HFF-Myc (cell line): ENCODE data around the gene C18orf32.

Source experiments
- DNase-seq: peaks from one replicate; pipeline ENCODE4 v3.0.0-alpha.2; 2011; ENCODE audit warnings: low read depth; ENCODE audit errors: extremely low read depth
- H3K4me3 ChIP-seq: replicated peaks from 2 replicates; pipeline ENCODE4 v1.5.1; 2011; ENCODE audit warnings: low read depth, mild to moderate bottlenecking, control low read depth, low read length
- TF ChIP-seq, protein P1 (sequence below): IDR thresholded peaks from 2 replicates; pipeline ENCODE4 v1.5.1; 2012; ENCODE audit warnings: mild to moderate bottlenecking, low read depth, low read length, control low read depth; ENCODE audit errors: missing control alignments

C18orf32 gene

GRCh38 chr18:49486953-49487710 lies at the start of gene C18orf32:
TSS of gene C18orf32 (minus strand) at chr18:49487234. CDS start at chr18:49483748, 3,486 bp downstream.
- TF ChIP-seq, protein P1, sequence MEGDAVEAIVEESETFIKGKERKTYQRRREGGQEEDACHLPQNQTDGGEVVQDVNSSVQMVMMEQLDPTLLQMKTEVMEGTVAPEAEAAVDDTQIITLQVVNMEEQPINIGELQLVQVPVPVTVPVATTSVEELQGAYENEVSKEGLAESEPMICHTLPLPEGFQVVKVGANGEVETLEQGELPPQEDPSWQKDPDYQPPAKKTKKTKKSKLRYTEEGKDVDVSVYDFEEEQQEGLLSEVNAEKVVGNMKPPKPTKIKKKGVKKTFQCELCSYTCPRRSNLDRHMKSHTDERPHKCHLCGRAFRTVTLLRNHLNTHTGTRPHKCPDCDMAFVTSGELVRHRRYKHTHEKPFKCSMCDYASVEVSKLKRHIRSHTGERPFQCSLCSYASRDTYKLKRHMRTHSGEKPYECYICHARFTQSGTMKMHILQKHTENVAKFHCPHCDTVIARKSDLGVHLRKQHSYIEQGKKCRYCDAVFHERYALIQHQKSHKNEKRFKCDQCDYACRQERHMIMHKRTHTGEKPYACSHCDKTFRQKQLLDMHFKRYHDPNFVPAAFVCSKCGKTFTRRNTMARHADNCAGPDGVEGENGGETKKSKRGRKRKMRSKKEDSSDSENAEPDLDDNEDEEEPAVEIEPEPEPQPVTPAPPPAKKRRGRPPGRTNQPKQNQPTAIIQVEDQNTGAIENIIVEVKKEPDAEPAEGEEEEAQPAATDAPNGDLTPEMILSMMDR = no peak
- peak within 1 kb of the TSS; percentile 62 for H3K4me3 ChIP-seq
- peak; percentile 85 for DNase-seq

DNA sequence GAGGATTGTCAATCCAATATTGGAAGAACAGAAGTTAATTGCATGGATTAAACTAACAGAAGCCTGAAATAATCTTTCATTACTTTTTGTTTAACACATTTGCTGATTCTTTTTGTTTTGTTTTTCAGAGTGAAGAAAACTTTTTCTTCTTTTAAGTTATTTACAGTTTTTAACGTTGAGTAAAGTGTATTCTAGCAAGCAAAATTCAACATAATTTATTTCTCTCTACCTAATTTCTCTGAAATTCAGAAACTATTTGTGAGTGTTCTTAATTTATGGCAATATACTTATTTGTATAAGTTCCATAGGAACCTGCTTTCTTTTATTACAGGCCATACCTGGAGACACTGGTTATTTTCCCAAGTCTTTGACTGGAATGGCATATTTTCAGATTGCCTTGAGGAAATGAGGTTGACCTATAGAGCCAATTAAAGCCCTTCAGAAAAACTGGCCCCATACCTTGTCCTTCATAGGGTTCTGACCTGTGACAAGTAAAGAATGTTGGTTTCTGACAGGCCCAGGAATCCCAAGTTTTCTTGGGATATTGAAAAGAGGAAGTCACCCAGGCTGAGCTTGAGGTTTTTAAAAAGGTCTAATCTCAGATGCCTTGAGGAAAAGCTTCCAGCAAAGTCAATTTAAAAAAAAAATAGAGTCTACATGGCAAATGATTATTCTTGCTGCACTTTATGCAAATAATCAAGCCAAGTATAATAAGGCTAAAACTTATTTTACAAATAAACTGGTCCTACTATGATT lies 48.0 kb upstream of the C18orf32 start:
- no peak overlapping the region for H3K4me3 ChIP-seq
- TF ChIP-seq, protein P1 = no peak
- DNase-seq = no peak

GRCh38 chr18:49531678-49532153 lies 44.7 kb upstream of the C18orf32 start:
- TF ChIP-seq, protein P1 = no peak
- DNase-seq = no peak
- H3K4me3 ChIP-seq = no peak overlapping the region

DNA sequence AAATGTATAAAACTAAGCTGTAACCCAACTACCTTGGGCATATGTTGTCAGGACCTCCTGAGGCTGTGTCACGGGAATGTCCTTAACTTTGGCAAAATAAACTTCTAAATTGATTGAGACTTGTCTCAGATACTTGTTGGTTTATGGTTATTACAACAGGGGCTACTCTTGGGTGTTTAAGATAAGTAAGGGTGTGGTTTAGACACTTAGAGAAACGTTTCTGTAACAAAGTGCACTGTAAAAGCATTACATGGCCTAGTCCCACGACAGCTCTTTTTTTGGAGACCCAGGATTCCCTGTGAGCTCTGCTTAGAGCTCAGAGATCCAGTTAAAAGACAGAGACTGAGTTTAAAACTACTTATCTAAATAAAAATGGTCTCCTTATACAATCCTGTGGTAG lies 42.6 kb upstream of the C18orf32 start:
- TF ChIP-seq, protein P1 = no peak
- DNase-seq = no peak
- H3K4me3 ChIP-seq = no peak overlapping the region

DNA sequence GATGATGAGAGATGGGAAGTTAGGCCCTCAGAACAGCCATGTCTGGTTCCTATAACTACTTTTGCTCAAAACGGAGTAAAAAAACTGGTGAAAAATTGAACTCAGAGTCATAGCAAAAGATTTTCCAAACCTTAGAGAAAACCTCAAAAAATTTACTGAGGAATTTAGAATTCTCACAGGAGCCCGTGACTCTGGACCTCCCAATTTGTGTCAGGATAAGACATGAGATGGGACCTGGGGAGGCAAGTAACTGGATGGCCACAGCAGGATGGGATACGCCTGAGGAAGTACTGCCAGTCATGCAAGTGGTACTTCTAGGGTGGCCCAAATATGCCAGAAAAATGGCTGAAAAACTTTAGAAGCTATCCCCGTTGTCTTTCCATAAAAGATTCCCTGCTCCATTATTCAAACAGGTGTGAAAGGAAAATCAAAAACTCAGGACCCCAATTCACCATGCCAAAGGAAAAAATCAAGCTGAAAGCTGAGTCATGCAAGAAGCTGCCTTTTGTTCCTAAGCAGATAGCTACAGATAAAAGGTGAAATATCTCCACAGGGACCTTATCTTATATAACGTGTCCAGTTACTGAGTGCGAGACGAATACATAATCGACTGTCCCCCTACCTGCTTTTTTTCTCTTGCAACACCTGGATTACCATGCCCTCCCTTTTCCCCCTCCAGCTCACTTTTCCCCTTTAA lies 40.7 kb upstream of the C18orf32 start:
- TF ChIP-seq, protein P1 = no peak
- no peak for DNase-seq
- no peak overlapping the region for H3K4me3 ChIP-seq

DNA sequence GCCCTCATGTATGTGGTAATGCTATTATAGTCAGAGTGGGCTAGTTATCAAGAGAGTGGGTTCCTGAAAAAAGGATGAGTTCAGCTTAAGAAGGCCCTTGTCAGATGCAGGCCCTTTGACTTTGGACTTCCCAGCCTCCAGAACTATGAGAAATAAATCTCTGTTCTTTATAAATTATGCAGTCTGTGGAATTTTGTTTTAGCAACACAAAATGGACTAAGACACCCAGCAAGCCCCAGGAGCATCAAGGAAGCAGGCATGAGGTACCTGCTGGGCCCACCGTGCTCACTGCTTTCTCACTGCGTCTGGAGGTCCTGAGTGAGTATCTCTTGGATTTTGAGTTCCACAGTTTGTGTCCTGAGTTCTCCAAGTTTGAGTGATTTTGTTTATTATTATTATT lies 38.9 kb upstream of the C18orf32 start:
- H3K4me3 ChIP-seq = no peak overlapping the region
- DNase-seq = no peak
- TF ChIP-seq, protein P1 = no peak
